ENCODE measurements around the gene CBX6.

The CBX6 gene

DNA sequence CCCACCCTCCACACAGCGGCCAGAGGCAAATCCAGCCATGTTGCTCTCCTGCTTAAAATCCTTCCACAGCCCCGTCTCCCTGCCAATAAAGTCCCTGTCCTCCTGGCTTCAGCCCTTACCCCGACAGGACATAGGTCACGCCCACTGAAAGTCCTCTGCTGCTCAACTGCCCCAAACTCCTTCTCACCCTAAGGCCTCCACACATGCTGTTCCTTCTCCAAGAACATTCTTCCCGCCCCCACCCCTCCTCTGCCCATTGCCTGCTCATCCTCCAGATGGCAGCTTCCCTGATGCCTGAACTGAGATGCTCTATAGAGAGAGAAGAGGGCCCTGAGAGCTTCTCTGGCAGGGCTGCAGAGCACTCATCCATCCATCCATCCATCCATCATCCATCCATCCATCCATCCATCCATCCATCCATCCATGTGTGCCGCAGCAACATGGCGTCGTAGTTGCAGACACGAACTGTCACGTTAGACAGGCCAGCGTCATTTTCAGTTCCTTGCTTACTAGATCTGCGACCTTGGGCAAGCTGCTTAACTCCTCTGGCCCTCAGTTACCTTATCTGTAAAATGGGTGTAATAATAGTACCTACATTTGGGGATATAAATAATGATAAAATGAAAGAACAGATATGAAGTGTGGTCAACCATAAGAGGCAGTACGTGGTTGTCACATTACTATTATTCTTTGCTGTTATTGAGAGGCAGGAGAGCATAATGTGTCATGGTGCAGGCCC lies 37.6 kb downstream of the CBX6 start:
- H3K4me2 ChIP-seq, result peak overlapping the region in 4 of 11 experiments; percentile 17 to 42 (median 28); a peak in 5 of 22 replicates
- H3K9ac ChIP-seq, result no peak overlapping the region
- H4K20me1 ChIP-seq, result peaks cover 0 to 6% (median 0%) of the 10 kb centered on the region in 11 experiments; a peak in 2 of 22 replicates
- H3K4me3 ChIP-seq, result no peak overlapping the region
- no peaks in the 10 kb centered on the region for H3K36me3 ChIP-seq
- no peak for TF ChIP-seq Cebpa-rat (IDR thresholded peaks at IDR 0.05)
- H3K9me3 ChIP-seq (replicated peaks in 1 of 11), result no peaks in the 10 kb centered on the region
- no peaks in the 10 kb centered on the region for H3K27me3 ChIP-seq
- peaks cover 13 to 79% (median 54%) of the 10 kb centered on the region in 10 experiments for H3K4me1 ChIP-seq
- H3K27ac ChIP-seq, result peak overlapping the region in 4 of 11 experiments; percentile 10 to 53 (median 30); a peak in 6 of 22 replicates

DNA sequence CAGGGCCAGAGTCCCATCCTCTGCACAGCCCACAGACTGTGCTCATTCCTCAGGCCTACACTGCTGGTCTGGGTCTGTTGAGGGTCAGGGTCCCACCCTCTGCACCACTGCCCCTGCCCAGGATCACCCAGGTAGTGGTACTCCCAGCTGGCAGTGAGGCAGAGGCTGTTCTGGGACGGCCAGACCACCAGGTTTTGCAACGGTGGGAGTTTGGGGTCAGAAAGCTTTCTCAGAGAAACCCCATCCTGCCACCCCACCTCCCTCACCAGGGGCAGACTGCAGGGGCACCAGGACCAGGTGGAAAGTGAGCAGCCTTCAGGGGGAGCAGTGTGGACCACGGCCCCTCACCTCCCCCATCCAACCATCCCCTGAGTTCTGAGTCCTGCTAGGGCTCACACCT lies 39.0 kb downstream of the CBX6 start:
- Histone ChIP-seq H3K4me3 (no peak overlapping the region), H3K9me3 (replicated peaks in 1 of 11) (no peaks in the 10 kb centered on the region), H4K20me1 (peaks cover 0 to 9% (median 0%) of the 10 kb centered on the region in 11 experiments; a peak in 3 of 22 replicates), H3K27me3 (no peaks in the 10 kb centered on the region), H3K4me1 (peaks cover 20 to 79% (median 57%) of the 10 kb centered on the region in 10 experiments), H3K36me3 (0 out of 22 replicates have a peak, but pooled peaks cover 0 to 4% (median 0%) of the 10 kb centered on the region in 11 experiments), H3K4me2 (peak overlapping the region in 8 of 11 experiments; percentile 1 to 87 (median 82); a peak in 15 of 22 replicates), H3K9ac (peak overlapping the region in 2 of 11 experiments; percentile 15 to 42; a peak in 2 of 22 replicates), H3K27ac (peak overlapping the region in 7 of 11 experiments; percentile 80 to 89 (median 83); a peak in 12 of 22 replicates)
- no peak for TF ChIP-seq Cebpa-rat (IDR thresholded peaks at IDR 0.05)

DNA sequence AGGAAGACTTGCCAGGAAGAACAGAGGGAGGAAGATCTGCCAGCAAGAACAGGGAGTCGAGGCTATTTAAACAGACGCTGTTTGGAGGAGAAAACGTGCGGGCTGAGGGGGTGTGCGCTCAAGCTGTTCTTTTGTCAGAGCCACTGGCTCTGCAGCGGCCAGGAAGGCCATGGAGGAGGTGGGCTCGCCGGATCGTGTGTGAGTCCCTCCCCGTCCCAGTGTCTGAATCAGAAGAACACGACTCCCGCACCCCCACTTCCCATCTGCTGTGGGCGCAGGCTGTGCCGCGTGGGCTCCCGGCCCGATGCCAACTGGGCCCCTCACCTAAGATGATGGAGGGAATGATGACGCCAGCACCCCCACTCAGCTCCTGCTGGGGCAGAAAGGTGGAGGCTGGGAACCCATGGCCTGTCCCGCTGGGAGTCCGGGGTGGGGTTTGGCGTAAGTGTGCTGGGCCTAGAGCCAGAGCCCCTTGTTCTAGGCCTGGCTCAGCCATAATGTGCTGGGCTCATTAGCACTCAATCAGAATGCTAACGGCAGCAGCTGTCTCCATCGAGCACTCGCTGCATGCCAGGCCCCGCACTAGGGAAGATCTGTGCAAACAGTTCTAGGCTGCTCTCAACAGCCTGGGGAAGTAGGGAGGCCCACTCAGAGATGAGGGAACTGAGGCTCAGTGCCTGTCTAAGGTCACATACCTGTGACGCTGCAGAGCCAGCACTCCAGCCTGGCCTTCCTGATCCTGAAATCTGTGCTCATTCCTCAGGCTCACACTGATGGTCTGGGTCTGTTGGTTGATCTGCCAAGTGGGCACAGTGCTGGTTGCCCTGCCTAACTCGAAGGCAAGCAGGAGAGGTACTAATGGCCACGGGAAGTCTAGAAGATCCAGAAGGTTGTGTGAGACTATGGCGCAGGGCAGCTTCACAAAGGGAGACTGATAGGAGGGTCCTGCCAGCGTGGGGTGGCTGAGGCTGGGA lies 39.7 kb downstream of the CBX6 start:
- Histone ChIP-seq H3K4me1 (peaks cover 21 to 76% (median 58%) of the 10 kb centered on the region in 10 experiments), H3K27me3 (no peaks in the 10 kb centered on the region), H3K9me3 (replicated peaks in 1 of 11) (no peaks in the 10 kb centered on the region), H4K20me1 (peaks cover 0 to 10% (median 0%) of the 10 kb centered on the region in 11 experiments; a peak in 3 of 22 replicates), H3K9ac (peak overlapping the region in 7 of 11 experiments; percentile 15 to 50 (median 42); a peak in 9 of 22 replicates), H3K36me3 (peaks cover 0 to 4% (median 0%) of the 10 kb centered on the region in 11 experiments; a peak in 2 of 22 replicates), H3K27ac (peak overlapping the region in 9 of 11 experiments; percentile 48 to 89 (median 83); a peak in 18 of 22 replicates), H3K4me2 (peak overlapping the region in 10 of 11 experiments; percentile 62 to 87 (median 82); a peak in 18 of 22 replicates), H3K4me3 (no peak overlapping the region)
- no peak for TF ChIP-seq Cebpa-rat (IDR thresholded peaks at IDR 0.05)

DNA sequence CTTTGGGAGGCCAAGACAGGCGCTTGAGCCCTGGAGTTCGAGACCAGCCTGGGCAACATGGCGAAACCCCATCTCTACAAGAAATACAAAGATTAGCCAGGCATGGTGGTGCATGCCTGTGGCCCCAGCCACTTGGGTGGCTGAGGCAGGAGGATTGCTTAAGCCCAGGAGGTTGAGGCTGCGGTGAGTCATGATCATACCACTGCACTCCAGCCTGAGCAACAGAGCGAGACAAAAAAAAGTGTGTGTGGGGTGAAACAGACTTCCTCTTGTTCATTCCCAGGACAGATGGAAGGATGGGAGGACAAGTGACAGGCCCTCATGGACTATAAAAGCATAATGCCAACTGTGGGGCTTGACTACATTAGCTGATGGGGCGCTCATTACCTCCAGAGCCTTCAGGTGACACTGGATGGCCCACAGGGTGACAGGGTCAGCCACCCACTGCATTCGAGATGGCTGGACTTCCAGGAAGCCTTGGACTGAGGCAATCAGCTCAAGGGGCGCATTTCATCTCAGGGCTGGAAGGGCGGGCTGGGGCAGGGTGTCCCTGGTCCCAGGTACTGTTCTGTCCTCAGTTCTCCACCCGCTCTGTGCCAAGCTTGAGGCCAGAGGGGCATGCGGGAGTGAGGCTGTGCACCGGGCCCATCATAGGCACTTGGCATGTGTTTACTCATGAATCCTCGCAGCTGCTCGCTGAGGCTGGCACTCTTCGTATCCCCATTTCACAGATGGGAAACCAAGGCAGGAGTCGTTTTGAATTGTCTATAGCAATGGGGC lies 40.7 kb downstream of the CBX6 start:
- Histone ChIP-seq H3K9ac (peak overlapping the region in 9 of 11 experiments; percentile 26 to 74 (median 52); a peak in 14 of 22 replicates), H3K9me3 (replicated peaks in 1 of 11) (no peaks in the 10 kb centered on the region), H3K4me2 (peak overlapping the region; percentile 32 to 87 (median 81)), H3K4me1 (peaks cover 21 to 71% (median 58%) of the 10 kb centered on the region in 10 experiments), H3K4me3 (peak overlapping the region in 2 of 10 experiments; percentile 2 to 35; a peak in 2 of 20 replicates), H4K20me1 (peaks cover 0 to 10% (median 0%) of the 10 kb centered on the region in 11 experiments; a peak in 3 of 22 replicates), H3K27ac (peak overlapping the region in 10 of 11 experiments; percentile 53 to 89 (median 82); a peak in 20 of 22 replicates), H3K27me3 (no peaks in the 10 kb centered on the region), H3K36me3 (peaks cover 0 to 6% (median 0%) of the 10 kb centered on the region in 11 experiments; a peak in 4 of 22 replicates)
- peak; percentile 44 to 99 (median 94); a peak in 19 of 22 replicates for TF ChIP-seq Cebpa-rat (IDR thresholded peaks at IDR 0.05)

DNA sequence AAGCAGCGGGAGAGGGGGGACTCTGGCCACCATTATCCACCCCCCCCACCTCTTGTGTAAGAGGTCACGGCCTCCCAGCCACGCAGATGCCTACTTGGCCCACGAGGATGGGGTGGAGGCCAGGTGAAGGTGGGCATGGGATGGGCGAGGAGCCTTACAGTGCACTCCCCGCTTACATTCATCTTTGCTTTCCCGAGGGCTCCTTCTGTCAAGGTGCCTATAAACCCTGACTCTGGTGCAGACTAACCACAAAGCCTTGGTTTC lies 41.2 kb downstream of the CBX6 start:
- no peaks in the 10 kb centered on the region for H3K27me3 ChIP-seq
- H4K20me1 ChIP-seq, result peaks cover 0 to 11% (median 0%) of the 10 kb centered on the region in 11 experiments; a peak in 3 of 22 replicates
- H3K4me1 ChIP-seq, result peaks cover 21 to 68% (median 58%) of the 10 kb centered on the region in 10 experiments
- H3K36me3 ChIP-seq, result peaks cover 0 to 9% (median 0%) of the 10 kb centered on the region in 11 experiments; a peak in 4 of 22 replicates
- H3K9ac ChIP-seq, result peak overlapping the region in 9 of 11 experiments; percentile 26 to 74 (median 52); a peak in 15 of 22 replicates
- no peaks in the 10 kb centered on the region for H3K9me3 ChIP-seq (replicated peaks in 1 of 11)
- peak overlapping the region in 10 of 11 experiments; percentile 53 to 89 (median 82); a peak in 20 of 22 replicates for H3K27ac ChIP-seq
- no peak for TF ChIP-seq Cebpa-rat (IDR thresholded peaks at IDR 0.05)
- peak overlapping the region in 3 of 10 experiments; percentile 2 to 30 (median 2); a peak in 2 of 20 replicates for H3K4me3 ChIP-seq
- peak overlapping the region; percentile 32 to 87 (median 81) for H3K4me2 ChIP-seq

DNA sequence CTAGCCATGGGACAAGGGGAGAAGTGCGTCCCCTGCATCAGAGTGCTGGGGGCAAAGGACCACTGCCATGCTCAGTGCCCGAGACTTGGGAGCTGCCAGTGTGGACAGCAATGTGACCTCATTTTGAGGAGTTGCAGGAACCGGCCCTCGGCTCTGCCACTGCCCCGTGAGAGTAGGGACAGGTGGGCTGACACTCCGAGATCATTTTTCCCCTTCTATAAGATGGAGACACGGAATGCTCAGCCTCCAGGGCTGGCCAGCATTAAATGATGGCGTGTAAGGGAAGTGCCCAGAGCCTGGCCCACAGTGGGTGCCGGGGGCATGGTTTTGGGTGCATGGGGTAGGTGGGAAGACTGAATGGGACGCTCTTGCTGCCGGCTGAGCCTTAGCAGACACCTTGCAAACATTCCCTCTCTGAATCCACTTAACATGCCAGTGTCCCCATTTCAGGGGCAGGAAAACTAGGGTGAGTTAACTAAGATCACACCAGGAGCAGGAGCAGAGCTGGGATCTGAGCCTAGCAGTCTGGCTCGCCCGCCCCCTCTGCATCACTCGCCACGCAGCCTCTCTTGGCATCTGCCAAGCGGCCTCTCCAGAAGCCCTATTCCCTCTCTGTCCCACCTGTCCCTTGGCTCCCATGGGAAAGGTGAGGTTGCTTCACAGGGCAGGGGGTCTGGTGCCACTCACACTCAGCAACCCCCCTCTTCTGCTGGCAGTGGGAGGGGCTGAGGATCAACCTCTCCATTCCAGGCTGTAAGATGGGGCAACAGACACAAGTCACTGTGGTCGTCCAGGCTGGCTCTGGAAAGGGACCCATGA lies 41.8 kb downstream of the CBX6 start:
- Histone ChIP-seq H3K9ac (peak overlapping the region in 9 of 11 experiments; percentile 26 to 74 (median 52); a peak in 14 of 22 replicates), H3K27ac (peak overlapping the region in 10 of 11 experiments; percentile 53 to 89 (median 82); a peak in 20 of 22 replicates), H4K20me1 (peaks cover 0 to 11% (median 0%) of the 10 kb centered on the region in 11 experiments; a peak in 5 of 22 replicates), H3K9me3 (replicated peaks in 1 of 11) (no peaks in the 10 kb centered on the region), H3K4me3 (peak overlapping the region in 3 of 10 experiments; percentile 2 to 30 (median 2); a peak in 2 of 20 replicates), H3K4me2 (peak overlapping the region; percentile 32 to 87 (median 81)), H3K27me3 (no peaks in the 10 kb centered on the region), H3K36me3 (peaks cover 0 to 9% (median 0%) of the 10 kb centered on the region in 11 experiments; a peak in 4 of 22 replicates), H3K4me1 (peaks cover 21 to 68% (median 58%) of the 10 kb centered on the region in 10 experiments)
- no peak for TF ChIP-seq Cebpa-rat (IDR thresholded peaks at IDR 0.05)

DNA sequence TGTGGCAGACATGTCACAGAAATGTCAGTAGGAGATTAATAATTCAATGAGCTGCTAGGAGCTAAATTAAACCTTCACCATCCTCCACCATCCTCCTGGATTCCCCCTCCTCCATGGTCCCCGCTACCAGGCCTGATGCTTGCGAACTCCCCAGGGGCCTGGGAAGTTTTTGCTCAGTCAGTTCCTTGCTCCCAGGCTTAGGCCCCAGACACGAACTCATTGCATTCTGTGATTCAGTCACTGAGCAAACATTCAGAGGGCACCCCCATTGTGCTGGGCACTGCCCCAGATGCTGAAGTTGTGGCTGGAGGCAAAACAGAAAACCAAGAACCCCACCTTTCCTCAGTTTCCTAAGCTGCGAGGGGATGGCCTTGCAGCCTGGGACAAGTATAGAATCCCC lies 42.5 kb downstream of the CBX6 start:
- Histone ChIP-seq H3K4me1 (peaks cover 21 to 66% (median 58%) of the 10 kb centered on the region in 10 experiments), H3K9ac (no peak overlapping the region), H3K27me3 (no peaks in the 10 kb centered on the region), H3K4me3 (no peak overlapping the region), H3K9me3 (replicated peaks in 1 of 11) (no peaks in the 10 kb centered on the region), H3K4me2 (peak overlapping the region in 9 of 11 experiments; percentile 70 to 87 (median 82); a peak in 17 of 22 replicates), H4K20me1 (peaks cover 0 to 18% (median 0%) of the 10 kb centered on the region in 11 experiments; a peak in 6 of 22 replicates), H3K36me3 (peaks cover 0 to 9% (median 0%) of the 10 kb centered on the region in 11 experiments; a peak in 4 of 22 replicates), H3K27ac (peak overlapping the region in 7 of 11 experiments; percentile 81 to 89 (median 83); a peak in 13 of 22 replicates)
- TF ChIP-seq Cebpa-rat (IDR thresholded peaks at IDR 0.05), result no peak

Measured in BLaER1 treated with 17β-estradiol and CSF1 and Interleukin-3, amounts not matched to agents 10 nM and 100 nM (cell line).